GM23338 (cell line): ENCODE measurements around the gene HNRNPA2B1.
"Not testable (repeated sequence)": the region's sequence is repeated elsewhere in the genome, so short reads cannot be mapped to it uniquely, and the experiment has no call there.

ENCODE experiments used
- CREB1 ChIP-seq: fragments of 250-450 bp; sonication (Bioruptor Pico); IDR thresholded peaks from 2 replicates; pipeline ENCODE4 v1.5.0; 2020; ENCODE audit warnings: low read depth, mild to moderate bottlenecking, moderate library complexity
- ETS1 ChIP-seq: IDR thresholded peaks from 2 replicates; pipeline ENCODE4 v1.6.1; 2016; ENCODE audit warnings: antibody characterized with exemption
- EZH2 ChIP-seq: fragments of 200-600 bp; sonication (generic); IDR thresholded peaks from one replicate; pipeline ENCODE4 v1.8.0; 2017; ENCODE audit warnings: antibody characterized with exemption, mild to moderate bottlenecking, low read depth; ENCODE audit not compliant: unreplicated experiment
- EZH2phosphoT487 ChIP-seq: fragments of 200-600 bp; sonication (generic); IDR thresholded peaks from one replicate; pipeline ENCODE4 v1.8.1; 2018; ENCODE audit warnings: antibody characterized with exemption; ENCODE audit not compliant: unreplicated experiment
- JUNB ChIP-seq: IDR thresholded peaks from one replicate; pipeline ENCODE4 v1.6.1; 2016; ENCODE audit warnings: antibody characterized with exemption; ENCODE audit not compliant: unreplicated experiment
- NANOG ChIP-seq: IDR thresholded peaks from 2 replicates; pipeline ENCODE4 v1.6.1; 2016; ENCODE audit warnings: antibody characterized with exemption, borderline replicate concordance
- POLR2AphosphoS5 ChIP-seq: IDR thresholded peaks from 2 replicates; pipeline ENCODE4 v1.6.1; 2016; ENCODE audit warnings: antibody characterized with exemption, low read depth
- STAT1 ChIP-seq: IDR thresholded peaks from one replicate; pipeline ENCODE4 v1.6.1; 2016; ENCODE audit warnings: antibody characterized with exemption; ENCODE audit not compliant: unreplicated experiment
- ZNF331 ChIP-seq: fragments of 250-450 bp; sonication (Bioruptor Pico); IDR thresholded peaks from 2 replicates; pipeline ENCODE4 v1.5.0; 2020; ENCODE audit warnings: low read depth, mild to moderate bottlenecking, moderate library complexity
- TF ChIP-seq, protein P1 (sequence below), 2 experiments: fragments of 200-600 bp in 1 of 2; sonication (generic) in 1 of 2; conservative IDR thresholded peaks; 2 replicates each; pipeline versions ENCODE4 v1.5.1 to v1.6.1; 2016 to 2017; ENCODE audit warnings: antibody characterized with exemption in 2 of 2, low read depth in 2 of 2, mild to moderate bottlenecking in 2 of 2, moderate library complexity in 1 of 2
- TF ChIP-seq, protein P2 (sequence below): IDR thresholded peaks from one replicate; pipeline ENCODE4 v1.6.1; 2018; ENCODE audit warnings: antibody characterized with exemption; ENCODE audit not compliant: unreplicated experiment

DNA sequence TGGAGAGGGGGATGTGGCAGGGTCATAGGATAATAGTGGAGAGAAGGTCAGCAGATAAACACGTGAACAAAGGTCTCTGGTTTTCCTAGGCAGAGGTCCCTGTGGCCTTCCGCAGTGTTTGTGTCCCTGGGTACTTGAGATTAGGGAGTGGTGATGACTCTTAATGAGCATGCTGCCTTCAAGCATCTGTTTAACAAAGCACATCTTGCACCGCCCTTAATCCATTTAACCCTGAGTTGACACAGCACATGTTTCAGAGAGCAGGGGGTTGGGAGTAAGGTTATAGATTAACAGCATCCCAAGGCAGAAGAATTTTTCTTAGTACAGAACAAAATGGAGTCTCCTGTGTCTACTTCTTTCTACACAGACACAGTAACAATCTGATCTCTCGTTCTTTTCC is 24.6 kb downstream of the HNRNPA2B1 start:
- TF ChIP-seq EZH2phosphoT487; POLR2AphosphoS5; EZH2; NANOG; CREB1 (CRISPR knock-in tag); ETS1; ZNF331 (CRISPR knock-in tag); JUNB; STAT1: not testable (repeated sequence)
- TF ChIP-seq, protein P1, sequence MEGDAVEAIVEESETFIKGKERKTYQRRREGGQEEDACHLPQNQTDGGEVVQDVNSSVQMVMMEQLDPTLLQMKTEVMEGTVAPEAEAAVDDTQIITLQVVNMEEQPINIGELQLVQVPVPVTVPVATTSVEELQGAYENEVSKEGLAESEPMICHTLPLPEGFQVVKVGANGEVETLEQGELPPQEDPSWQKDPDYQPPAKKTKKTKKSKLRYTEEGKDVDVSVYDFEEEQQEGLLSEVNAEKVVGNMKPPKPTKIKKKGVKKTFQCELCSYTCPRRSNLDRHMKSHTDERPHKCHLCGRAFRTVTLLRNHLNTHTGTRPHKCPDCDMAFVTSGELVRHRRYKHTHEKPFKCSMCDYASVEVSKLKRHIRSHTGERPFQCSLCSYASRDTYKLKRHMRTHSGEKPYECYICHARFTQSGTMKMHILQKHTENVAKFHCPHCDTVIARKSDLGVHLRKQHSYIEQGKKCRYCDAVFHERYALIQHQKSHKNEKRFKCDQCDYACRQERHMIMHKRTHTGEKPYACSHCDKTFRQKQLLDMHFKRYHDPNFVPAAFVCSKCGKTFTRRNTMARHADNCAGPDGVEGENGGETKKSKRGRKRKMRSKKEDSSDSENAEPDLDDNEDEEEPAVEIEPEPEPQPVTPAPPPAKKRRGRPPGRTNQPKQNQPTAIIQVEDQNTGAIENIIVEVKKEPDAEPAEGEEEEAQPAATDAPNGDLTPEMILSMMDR (conservative IDR thresholded peaks at IDR 0.05; ENCODE audit: low read depth in 2 of 2), result not testable (repeated sequence)
- TF ChIP-seq, protein P2, sequence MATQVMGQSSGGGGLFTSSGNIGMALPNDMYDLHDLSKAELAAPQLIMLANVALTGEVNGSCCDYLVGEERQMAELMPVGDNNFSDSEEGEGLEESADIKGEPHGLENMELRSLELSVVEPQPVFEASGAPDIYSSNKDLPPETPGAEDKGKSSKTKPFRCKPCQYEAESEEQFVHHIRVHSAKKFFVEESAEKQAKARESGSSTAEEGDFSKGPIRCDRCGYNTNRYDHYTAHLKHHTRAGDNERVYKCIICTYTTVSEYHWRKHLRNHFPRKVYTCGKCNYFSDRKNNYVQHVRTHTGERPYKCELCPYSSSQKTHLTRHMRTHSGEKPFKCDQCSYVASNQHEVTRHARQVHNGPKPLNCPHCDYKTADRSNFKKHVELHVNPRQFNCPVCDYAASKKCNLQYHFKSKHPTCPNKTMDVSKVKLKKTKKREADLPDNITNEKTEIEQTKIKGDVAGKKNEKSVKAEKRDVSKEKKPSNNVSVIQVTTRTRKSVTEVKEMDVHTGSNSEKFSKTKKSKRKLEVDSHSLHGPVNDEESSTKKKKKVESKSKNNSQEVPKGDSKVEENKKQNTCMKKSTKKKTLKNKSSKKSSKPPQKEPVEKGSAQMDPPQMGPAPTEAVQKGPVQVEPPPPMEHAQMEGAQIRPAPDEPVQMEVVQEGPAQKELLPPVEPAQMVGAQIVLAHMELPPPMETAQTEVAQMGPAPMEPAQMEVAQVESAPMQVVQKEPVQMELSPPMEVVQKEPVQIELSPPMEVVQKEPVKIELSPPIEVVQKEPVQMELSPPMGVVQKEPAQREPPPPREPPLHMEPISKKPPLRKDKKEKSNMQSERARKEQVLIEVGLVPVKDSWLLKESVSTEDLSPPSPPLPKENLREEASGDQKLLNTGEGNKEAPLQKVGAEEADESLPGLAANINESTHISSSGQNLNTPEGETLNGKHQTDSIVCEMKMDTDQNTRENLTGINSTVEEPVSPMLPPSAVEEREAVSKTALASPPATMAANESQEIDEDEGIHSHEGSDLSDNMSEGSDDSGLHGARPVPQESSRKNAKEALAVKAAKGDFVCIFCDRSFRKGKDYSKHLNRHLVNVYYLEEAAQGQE, result not testable (repeated sequence)
